IMR-90 (cell line): ENCODE results near the gene ALDH1A2. TPM values are rescaled to one million over a fixed set of nuclear protein-coding genes. Genes with fewer than 3 reads are reported as not detected.

ENCODE experiments used
- ATAC-seq: fragments of 200-7000 bp; cut with Tn5 transposase; 2 replicates; pipeline ENCODE4 v1.9.1; 2020; ENCODE audit warnings: low read depth, mild to moderate bottlenecking, moderate library complexity
- BruUV-seq: library from RNA; stranded (reverse); fragments of 400-500 nt; replicated peaks from 2 replicates; lab custom pipeline; 2021; lab: Mats Ljungman, UMichigan
- CTCF ChIA-PET: fragments of 300-600 bp; formaldehyde crosslinking; extraction: SDS; loops from one replicate; lab custom pipeline; 2021; ENCODE audit warnings: antibody characterized with exemption; lab: Yijun Ruan, JAX
- POLR2A ChIA-PET: fragments of 300-600 bp; sonication (Branson Sonifier 250); formaldehyde crosslinking; loops from one replicate; lab custom pipeline; 2022; ENCODE audit warnings: antibody characterized with exemption; ENCODE audit not compliant: unreplicated experiment; lab: Charles Lee
- DNase-seq: peaks from one replicate; pipeline ENCODE4 v3.0.0; 2013
- H2AFZ ChIP-seq: replicated peaks from 2 replicates; pipeline ENCODE3; 2013; ENCODE audit warnings: low read length, mild to moderate bottlenecking; ENCODE audit not compliant: poor library complexity
- H2AK5ac ChIP-seq: 2 replicates; pipeline ENCODE4 v1.6.1; 2013; ENCODE audit warnings: low read depth, low read length, inconsistent platforms
- H2AK9ac ChIP-seq: replicated peaks from 2 replicates; pipeline ENCODE3; 2013; ENCODE audit warnings: mild to moderate bottlenecking, low read depth, low read length, moderate library complexity; ENCODE audit not compliant: poor library complexity
- H2BK120ac ChIP-seq: 2 replicates; pipeline ENCODE4 v1.6.1; 2013; ENCODE audit warnings: low read depth, low read length, inconsistent platforms
- H2BK15ac ChIP-seq: 3 replicates; pipeline ENCODE4 v1.6.1; 2013; ENCODE audit warnings: low read depth, low read length, inconsistent platforms
- H2BK20ac ChIP-seq: 2 replicates; pipeline ENCODE4 v1.6.1; 2013; ENCODE audit warnings: low read depth, mild to moderate bottlenecking, inconsistent platforms, low read length, moderate library complexity
- H2BK5ac ChIP-seq: 2 replicates; pipeline ENCODE4 v1.6.1; 2013; ENCODE audit warnings: mild to moderate bottlenecking, low read depth, low read length, inconsistent platforms; ENCODE audit not compliant: poor library complexity, severe bottlenecking
- H3K14ac ChIP-seq: replicated peaks from 2 replicates; pipeline ENCODE4 v1.6.1; 2013; ENCODE audit warnings: low read depth, low read length, inconsistent platforms
- H3K18ac ChIP-seq: 2 replicates; pipeline ENCODE4 v1.6.1; 2013; ENCODE audit warnings: low read depth, low read length, control low read depth
- H3K23ac ChIP-seq: 2 replicates; pipeline ENCODE4 v1.6.1; 2013; ENCODE audit warnings: low read depth, low read length, inconsistent platforms
- H3K27ac ChIP-seq: 2 replicates; pipeline ENCODE4 v1.5.1; 2013; ENCODE audit warnings: mild to moderate bottlenecking, control low read depth, low read length; ENCODE audit not compliant: insufficient read depth
- H3K27me3 ChIP-seq: 2 replicates; pipeline ENCODE4 v1.6.1; 2013; ENCODE audit warnings: low read length; ENCODE audit not compliant: control insufficient read depth, insufficient read depth
- H3K36me3 ChIP-seq: 2 replicates; pipeline ENCODE4 v1.6.1; 2013; ENCODE audit warnings: low read length, mixed read lengths; ENCODE audit not compliant: control insufficient read depth, insufficient read depth
- H3K4ac ChIP-seq: 2 replicates; pipeline ENCODE4 v1.6.1; 2013; ENCODE audit warnings: low read depth, low read length, inconsistent platforms
- H3K4me1 ChIP-seq: 2 replicates; pipeline ENCODE4 v1.6.1; 2013; ENCODE audit warnings: low read length, mixed read lengths; ENCODE audit not compliant: control insufficient read depth, insufficient read depth
- H3K4me2 ChIP-seq: 2 replicates; pipeline ENCODE4 v1.6.1; 2013; ENCODE audit warnings: low read depth, mild to moderate bottlenecking, control low read depth, low read length, moderate library complexity
- H3K4me3 ChIP-seq: 2 replicates; pipeline ENCODE4 v1.5.1; 2013; ENCODE audit warnings: low read depth, mild to moderate bottlenecking, control low read depth, low read length, moderate library complexity; ENCODE audit not compliant: insufficient read depth
- H3K56ac ChIP-seq: 2 replicates; pipeline ENCODE4 v1.6.1; 2013; ENCODE audit warnings: low read length, inconsistent platforms; ENCODE audit not compliant: insufficient read depth; ENCODE audit errors: extremely low read depth
- H3K79me1 ChIP-seq, 2 experiments: 2 replicates each; pipeline ENCODE4 v1.6.1; 2013; ENCODE audit warnings: low read length in 2 of 2, inconsistent platforms in 1 of 2, low read depth in 1 of 2
- H3K9ac ChIP-seq: 2 replicates; pipeline ENCODE4 v1.6.1; 2013; ENCODE audit warnings: low read depth, low read length, control low read depth
- H3K9me1 ChIP-seq: 2 replicates; pipeline ENCODE4 v1.6.1; 2013; ENCODE audit warnings: low read length, inconsistent platforms; ENCODE audit not compliant: insufficient read depth
- H3K9me3 ChIP-seq: 2 replicates; pipeline ENCODE4 v1.6.1; 2013; ENCODE audit warnings: low read length; ENCODE audit not compliant: control insufficient read depth, insufficient read depth
- H4K20me1 ChIP-seq: 2 replicates; pipeline ENCODE4 v1.6.1; 2013; ENCODE audit warnings: low read length, inconsistent platforms; ENCODE audit not compliant: insufficient read depth
- H4K5ac ChIP-seq: 2 replicates; pipeline ENCODE4 v1.6.1; 2013; ENCODE audit warnings: mild to moderate bottlenecking, low read depth, low read length, control low read depth
- H4K8ac ChIP-seq, 2 experiments: 2 replicates each; pipeline ENCODE4 v1.6.1; 2013; ENCODE audit warnings: low read depth in 2 of 2, low read length in 2 of 2, control low read depth in 1 of 2, inconsistent platforms in 1 of 2
- H4K91ac ChIP-seq: 2 replicates; pipeline ENCODE4 v1.6.1; 2013; ENCODE audit warnings: low read depth, low read length, inconsistent platforms; ENCODE audit not compliant: insufficient read depth
- MXI1 ChIP-seq: IDR thresholded peaks from 2 replicates; pipeline ENCODE4 v1.6.1; 2012; ENCODE audit warnings: low read depth, mild to moderate bottlenecking, low read length, moderate library complexity, borderline replicate concordance
- POLR2A ChIP-seq: IDR thresholded peaks from 2 replicates; pipeline ENCODE4 v1.6.1; 2012; ENCODE audit warnings: mild to moderate bottlenecking, low read depth, low read length
- WGBS, 2 experiments: methylation state at CpG; one replicate each; pipeline versions ENCODE4 v1.1.5 to v1.1.7; 2013; ENCODE audit warnings: missing lambda C conversion rate in 2 of 2; ENCODE audit not compliant: insufficient read length in 1 of 2; ENCODE audit errors: extremely low coverage in 2 of 2; 5-methylcytosine and 5-hydroxymethylcytosine counted together
- dilution Hi-C: fragments of 300-500 bp; cut with HindIII; formaldehyde crosslinking; loops from one replicate; pipeline ENCODE4 v1.14.3; 2018; ENCODE audit warnings: low sequenced_read_pairs; ENCODE audit not compliant: unreplicated experiment
- in situ Hi-C: fragments of 300-500 bp; cut with MboI; formaldehyde crosslinking; loops from 3 replicates; pipeline ENCODE4 v1.14.3; 2019; ENCODE audit warnings: low sequenced_read_pairs, inconsistent platforms, mixed read lengths
- intact Hi-C: fragments of 100-400 bp; cut with micrococcal nuclease; formaldehyde crosslinking; loops from 2 replicates; pipeline ENCODE4 v1.10.0; 2022
- polyA plus RNA-seq, 3 experiments: library from polyadenylated mRNA; depleted of rRNA; stranded (reverse); fragments of >200 nt; gene quantifications; 2 replicates each; pipeline ENCODE4 v1.2.3, GENCODE V29; 2012; ENCODE audit warnings: low replicate concordance in 1 of 3
- total RNA-seq: library from RNA; depleted of rRNA; stranded (reverse); fragments of >200 nt; gene quantifications from 2 replicates; pipeline ENCODE4 v1.2.3, GENCODE V29; 2012

The ALDH1A2 gene
- total and polyA plus RNA-seq, 2 of the 4 experiments (the other 2 are of a cell fraction): not detected

- H3K23ac ChIP-seq: no peak overlapping the region
- H4K5ac ChIP-seq: no peak overlapping the region
- no peak overlapping the region for H2AK9ac ChIP-seq
- no peak overlapping the region for H3K18ac ChIP-seq
- no peak overlapping the region for H3K9ac ChIP-seq
- dilution Hi-C loops: no loop called here
- no peaks in the 10 kb centered on the region for H3K79me1 ChIP-seq
- intact Hi-C loops: no loop called here
- POLR2A ChIA-PET: no interaction called here
- no peak overlapping the region for H3K4me3 ChIP-seq
- no peaks in the 10 kb centered on the region for H3K9me3 ChIP-seq
- no peak overlapping the region for H3K4ac ChIP-seq
- no peak overlapping the region for H4K8ac ChIP-seq
- H2AFZ ChIP-seq: no peak overlapping the region
- no peaks in the 10 kb centered on the region for H3K36me3 ChIP-seq
- no peaks in the 10 kb centered on the region for H4K20me1 ChIP-seq
- in situ Hi-C loops: no loop called here
- H3K56ac ChIP-seq: no peak overlapping the region
- CTCF ChIA-PET: no interaction called here
- H2BK15ac ChIP-seq: no peak overlapping the region
- H3K27ac ChIP-seq: no peak overlapping the region
- H2BK120ac ChIP-seq: no peak overlapping the region
- no peak overlapping the region for H4K91ac ChIP-seq
- no TSS peak for BruUV-seq
- ATAC-seq: no peak
- no peaks in the 10 kb centered on the region for H3K4me1 ChIP-seq
- no peak overlapping the region for H3K4me2 ChIP-seq
- H3K9me1 ChIP-seq: no peaks in the 10 kb centered on the region
- H2BK20ac ChIP-seq: no peak overlapping the region
- DNase-seq: no peak
- no peak overlapping the region for H2BK5ac ChIP-seq
- H2AK5ac ChIP-seq: no peak overlapping the region
- peaks cover 1% of the 10 kb centered on the region for H3K27me3 ChIP-seq
- TF ChIP-seq POLR2A: no peak
- no peak for TF ChIP-seq MXI1
- WGBS, 2 experiments: no CpG with 5 or more reads among the region's 15 CpGs
- no peak overlapping the region for H3K14ac ChIP-seq
Measured at GRCh38 chr15:57915827-57916531, 149.5 kb downstream of the ALDH1A2 start.
